Peyer's patch (tissue), 4 donors: ENCODE measurements around the gene ATOH8.

ENCODE experiments used
- CTCF ChIP-seq, 6 experiments: fragments of 450-650 bp in 4 of 6; fragments of 200-600 bp in 2 of 6; sonication (generic) in 1 of 6; IDR thresholded peaks; one replicate each; pipeline ENCODE4 v1.5.1; 2017 to 2019; ENCODE audit warnings: antibody characterized with exemption in 6 of 6, mild to moderate bottlenecking in 3 of 6, moderate library complexity in 1 of 6
- POLR2A ChIP-seq, 2 donors: fragments of 450-650 bp; IDR thresholded peaks; one replicate each; pipeline ENCODE4 v1.5.1; 2017; ENCODE audit warnings: antibody characterized with exemption in 2 of 2, mild to moderate bottlenecking in 2 of 2, moderate library complexity in 2 of 2

GRCh38 chr2:85787981-85788340 is 34.2 kb downstream of the ATOH8 start:
- TF ChIP-seq CTCF (IDR thresholded peaks at IDR 0.05): no peak
- TF ChIP-seq POLR2A (IDR thresholded peaks at IDR 0.05): no peak
